ENCODE measurements around the gene PCSK9.

The PCSK9 gene

DNA sequence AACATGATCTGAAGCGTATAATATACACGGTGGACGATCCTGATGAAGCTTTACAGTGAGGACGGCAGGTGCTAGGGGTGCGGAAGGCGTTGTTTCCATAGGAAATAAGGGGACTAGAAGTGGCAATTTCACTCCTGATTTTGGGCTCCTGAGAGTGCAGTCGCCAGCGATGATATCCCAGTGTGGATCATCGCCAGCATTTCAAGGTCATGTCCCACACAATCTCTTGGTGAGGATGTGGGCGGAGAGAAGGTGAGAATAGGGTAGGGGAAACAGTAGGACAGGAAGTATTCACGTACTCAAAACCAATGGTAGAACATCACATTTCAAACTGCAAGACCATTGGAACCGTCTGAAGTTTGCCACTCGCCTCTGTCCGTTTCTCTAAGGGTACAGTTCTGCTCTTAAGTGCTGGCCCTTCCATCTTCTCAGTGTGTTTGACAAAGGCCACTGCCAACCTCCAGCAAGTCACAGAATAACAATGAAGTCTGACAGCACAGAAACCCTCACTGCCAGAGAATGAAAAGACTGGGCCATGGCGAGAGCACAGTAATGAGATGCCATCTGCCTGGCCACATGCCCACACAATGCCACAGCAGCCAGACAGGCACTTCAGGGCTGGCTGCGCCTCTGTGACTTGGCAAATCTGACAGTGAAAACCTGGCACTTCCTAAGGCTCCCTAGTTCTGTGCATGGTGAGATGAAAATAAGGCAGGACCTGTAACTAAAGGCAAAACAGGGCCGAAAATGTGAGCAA lies 27.9 kb downstream of the PCSK9 start:
- TF ChIP-seq, protein P1, sequence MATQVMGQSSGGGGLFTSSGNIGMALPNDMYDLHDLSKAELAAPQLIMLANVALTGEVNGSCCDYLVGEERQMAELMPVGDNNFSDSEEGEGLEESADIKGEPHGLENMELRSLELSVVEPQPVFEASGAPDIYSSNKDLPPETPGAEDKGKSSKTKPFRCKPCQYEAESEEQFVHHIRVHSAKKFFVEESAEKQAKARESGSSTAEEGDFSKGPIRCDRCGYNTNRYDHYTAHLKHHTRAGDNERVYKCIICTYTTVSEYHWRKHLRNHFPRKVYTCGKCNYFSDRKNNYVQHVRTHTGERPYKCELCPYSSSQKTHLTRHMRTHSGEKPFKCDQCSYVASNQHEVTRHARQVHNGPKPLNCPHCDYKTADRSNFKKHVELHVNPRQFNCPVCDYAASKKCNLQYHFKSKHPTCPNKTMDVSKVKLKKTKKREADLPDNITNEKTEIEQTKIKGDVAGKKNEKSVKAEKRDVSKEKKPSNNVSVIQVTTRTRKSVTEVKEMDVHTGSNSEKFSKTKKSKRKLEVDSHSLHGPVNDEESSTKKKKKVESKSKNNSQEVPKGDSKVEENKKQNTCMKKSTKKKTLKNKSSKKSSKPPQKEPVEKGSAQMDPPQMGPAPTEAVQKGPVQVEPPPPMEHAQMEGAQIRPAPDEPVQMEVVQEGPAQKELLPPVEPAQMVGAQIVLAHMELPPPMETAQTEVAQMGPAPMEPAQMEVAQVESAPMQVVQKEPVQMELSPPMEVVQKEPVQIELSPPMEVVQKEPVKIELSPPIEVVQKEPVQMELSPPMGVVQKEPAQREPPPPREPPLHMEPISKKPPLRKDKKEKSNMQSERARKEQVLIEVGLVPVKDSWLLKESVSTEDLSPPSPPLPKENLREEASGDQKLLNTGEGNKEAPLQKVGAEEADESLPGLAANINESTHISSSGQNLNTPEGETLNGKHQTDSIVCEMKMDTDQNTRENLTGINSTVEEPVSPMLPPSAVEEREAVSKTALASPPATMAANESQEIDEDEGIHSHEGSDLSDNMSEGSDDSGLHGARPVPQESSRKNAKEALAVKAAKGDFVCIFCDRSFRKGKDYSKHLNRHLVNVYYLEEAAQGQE (IDR thresholded peaks at IDR 0.05; ENCODE audit: low read depth) = no peak
- TF ChIP-seq YY1 (IDR thresholded peaks at IDR 0.05; ENCODE audit: low read depth) (no peak), TCF12 (IDR thresholded peaks at IDR 0.05; ENCODE audit: low read depth) (no peak), TAF1 (IDR thresholded peaks at IDR 0.05; ENCODE audit: low read depth) (no peak), RAD21 (IDR thresholded peaks at IDR 0.05; ENCODE audit: low read depth) (no peak)
- TF ChIP-seq, protein P2, sequence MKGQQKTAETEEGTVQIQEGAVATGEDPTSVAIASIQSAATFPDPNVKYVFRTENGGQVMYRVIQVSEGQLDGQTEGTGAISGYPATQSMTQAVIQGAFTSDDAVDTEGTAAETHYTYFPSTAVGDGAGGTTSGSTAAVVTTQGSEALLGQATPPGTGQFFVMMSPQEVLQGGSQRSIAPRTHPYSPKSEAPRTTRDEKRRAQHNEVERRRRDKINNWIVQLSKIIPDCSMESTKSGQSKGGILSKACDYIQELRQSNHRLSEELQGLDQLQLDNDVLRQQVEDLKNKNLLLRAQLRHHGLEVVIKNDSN (IDR thresholded peaks at IDR 0.05) = no peak

DNA sequence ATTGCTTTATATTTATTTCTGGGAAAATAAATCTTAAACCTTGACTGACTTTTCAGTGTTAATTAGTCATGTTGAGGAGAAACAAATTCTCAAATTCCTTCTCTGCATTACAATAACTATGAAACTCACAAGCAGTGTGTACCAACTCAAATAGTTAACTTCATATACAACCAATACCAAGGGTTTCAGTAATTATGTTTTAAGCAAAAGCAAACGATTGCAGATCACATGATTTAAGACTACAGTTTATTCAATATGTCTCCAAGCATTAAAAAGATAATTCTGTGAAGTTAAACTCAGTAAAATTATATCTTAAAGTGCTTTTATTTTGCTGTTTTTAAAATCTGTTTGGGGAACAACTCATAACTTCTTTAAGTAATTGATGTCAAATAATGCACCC lies 28.6 kb downstream of the PCSK9 start:
- TF ChIP-seq TCF12 (IDR thresholded peaks at IDR 0.05; ENCODE audit: low read depth) (no peak), RAD21 (IDR thresholded peaks at IDR 0.05; ENCODE audit: low read depth) (no peak), EGR1 (IDR thresholded peaks at IDR 0.05) (no peak), EP300 (IDR thresholded peaks at IDR 0.05; ENCODE audit: borderline replicate concordance) (no peak), FOXM1 (IDR thresholded peaks at IDR 0.05; ENCODE audit: borderline replicate concordance, low read depth) (no peak)
- TF ChIP-seq, protein P2 (IDR thresholded peaks at IDR 0.05) = no peak

DNA sequence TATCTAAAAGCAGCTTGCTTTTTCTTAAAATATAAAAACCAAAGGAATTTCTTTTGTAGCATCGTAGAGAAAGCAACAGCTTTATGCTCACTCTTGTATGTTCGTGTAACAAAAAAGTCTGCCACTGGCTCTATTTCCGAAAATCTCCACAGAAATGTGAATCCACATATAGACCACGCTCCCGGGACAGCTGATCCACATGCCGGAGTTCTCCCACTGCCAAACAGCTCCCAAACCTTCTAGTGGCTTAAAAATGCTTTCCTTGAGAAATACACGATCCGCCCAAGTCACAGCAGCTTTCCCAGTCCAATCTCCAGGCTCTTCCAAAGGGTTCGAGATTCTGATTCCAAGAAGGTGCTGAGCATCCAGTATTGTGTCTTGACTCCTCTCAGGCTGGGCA lies 29.3 kb downstream of the PCSK9 start:
- TF ChIP-seq, protein P2 (IDR thresholded peaks at IDR 0.05) = no peak
- no peak for TF ChIP-seq EGR1 (IDR thresholded peaks at IDR 0.05)
- no peak for TF ChIP-seq FOXM1 (IDR thresholded peaks at IDR 0.05; ENCODE audit: borderline replicate concordance, low read depth)
- TF ChIP-seq TCF12 (IDR thresholded peaks at IDR 0.05; ENCODE audit: low read depth) = no peak
- TF ChIP-seq, protein P3, sequence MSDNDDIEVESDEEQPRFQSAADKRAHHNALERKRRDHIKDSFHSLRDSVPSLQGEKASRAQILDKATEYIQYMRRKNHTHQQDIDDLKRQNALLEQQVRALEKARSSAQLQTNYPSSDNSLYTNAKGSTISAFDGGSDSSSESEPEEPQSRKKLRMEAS (IDR thresholded peaks at IDR 0.05) = no peak
- TF ChIP-seq NFIC (IDR thresholded peaks at IDR 0.05) = no peak
- TF ChIP-seq YY1 (IDR thresholded peaks at IDR 0.05; ENCODE audit: low read depth) = no peak
- no peak for TF ChIP-seq ZBTB7A (IDR thresholded peaks at IDR 0.05; ENCODE audit: low read depth)
- TF ChIP-seq, protein P1 (IDR thresholded peaks at IDR 0.05; ENCODE audit: low read depth) = no peak
- TF ChIP-seq CREB1 (IDR thresholded peaks at IDR 0.05; ENCODE audit: low read depth) = no peak
- no peak for TF ChIP-seq CEBPB (IDR thresholded peaks at IDR 0.05)
- TF ChIP-seq EP300 (IDR thresholded peaks at IDR 0.05; ENCODE audit: borderline replicate concordance) = no peak
- TF ChIP-seq TEAD4 (IDR thresholded peaks at IDR 0.05) = no peak
- no peak for TF ChIP-seq TAF1 (IDR thresholded peaks at IDR 0.05; ENCODE audit: low read depth)

DNA sequence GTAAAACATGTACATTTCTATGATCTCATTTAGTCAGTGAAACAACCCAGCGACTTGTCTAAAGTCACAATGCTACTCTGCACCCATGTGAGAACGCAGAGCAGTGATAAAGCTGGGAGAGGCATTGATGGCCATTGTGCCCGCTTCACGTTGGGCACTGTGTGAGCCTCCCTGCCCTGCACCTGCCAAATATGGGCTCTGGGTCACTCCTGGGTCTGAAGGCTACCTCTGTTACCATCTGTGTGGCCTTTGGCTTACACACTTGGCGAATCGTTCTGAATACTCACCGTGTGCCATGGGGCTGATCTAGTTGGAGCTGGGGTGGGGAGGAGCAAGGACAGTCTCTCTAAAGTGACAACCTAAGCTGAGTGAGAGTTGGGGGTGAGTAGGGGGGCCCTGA lies 29.9 kb downstream of the PCSK9 start:
- TF ChIP-seq CEBPB (IDR thresholded peaks at IDR 0.05) (no peak), TEAD4 (IDR thresholded peaks at IDR 0.05) (no peak), TAF1 (IDR thresholded peaks at IDR 0.05; ENCODE audit: low read depth) (no peak), CREB1 (IDR thresholded peaks at IDR 0.05; ENCODE audit: low read depth) (no peak), RAD21 (IDR thresholded peaks at IDR 0.05; ENCODE audit: low read depth) (no peak)
- TF ChIP-seq, protein P2 (IDR thresholded peaks at IDR 0.05) = no peak

DNA sequence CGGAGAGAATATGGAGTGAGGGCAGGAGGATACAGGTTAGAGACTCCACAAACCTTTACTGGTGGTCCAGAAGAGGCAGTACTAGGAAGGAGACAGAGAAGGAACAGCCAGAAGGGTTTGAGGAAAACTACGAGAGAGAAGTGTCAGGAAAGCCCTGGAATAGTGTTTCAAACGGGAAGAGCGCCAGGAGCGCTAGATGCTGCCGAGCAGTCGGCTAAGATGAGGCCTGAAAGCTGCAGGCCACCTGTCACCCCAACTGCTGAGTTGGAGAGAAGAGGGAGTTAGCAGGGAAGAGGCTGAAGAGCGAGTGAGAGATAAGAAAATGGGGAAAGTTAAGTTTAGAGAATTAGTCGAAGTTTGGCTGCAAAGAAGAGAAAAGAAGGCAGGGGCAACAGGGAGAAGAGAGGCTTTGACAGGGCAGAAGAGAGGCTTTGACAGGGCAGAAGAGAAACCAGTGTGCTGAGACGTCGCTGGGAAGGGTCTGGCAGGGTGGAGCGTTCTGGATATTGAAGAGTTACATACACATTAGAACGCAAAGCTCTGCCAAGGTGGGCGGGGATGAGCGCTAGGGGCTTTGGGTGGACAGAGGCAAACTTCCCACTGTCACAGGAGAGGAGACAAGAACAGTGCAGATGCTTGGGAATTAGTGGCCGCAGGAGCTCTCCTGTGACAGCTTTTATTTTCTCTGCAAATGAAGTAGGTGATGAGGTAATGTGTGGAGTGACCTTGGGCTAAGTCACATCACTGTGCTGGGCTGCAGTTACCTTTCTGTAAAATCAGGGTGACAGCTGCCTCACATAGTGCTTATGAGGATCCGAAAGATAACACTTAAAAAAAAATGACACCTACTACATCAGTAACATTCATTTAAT lies 31.2 kb downstream of the PCSK9 start:
- TF ChIP-seq RAD21 (IDR thresholded peaks at IDR 0.05; ENCODE audit: low read depth) (no peak), CEBPB (IDR thresholded peaks at IDR 0.05) (no peak), CREB1 (IDR thresholded peaks at IDR 0.05; ENCODE audit: low read depth) (no peak), TAF1 (IDR thresholded peaks at IDR 0.05; ENCODE audit: low read depth) (no peak), FOXM1 (IDR thresholded peaks at IDR 0.05; ENCODE audit: borderline replicate concordance, low read depth) (no peak), EGR1 (IDR thresholded peaks at IDR 0.05) (no peak), ZBTB7A (IDR thresholded peaks at IDR 0.05; ENCODE audit: low read depth) (no peak), EP300 (IDR thresholded peaks at IDR 0.05; ENCODE audit: borderline replicate concordance) (no peak)
- TF ChIP-seq, protein P2 (IDR thresholded peaks at IDR 0.05) = no peak
- TF ChIP-seq, protein P1 (IDR thresholded peaks at IDR 0.05; ENCODE audit: low read depth) = no peak
- TF ChIP-seq, protein P3 (IDR thresholded peaks at IDR 0.05) = no peak
